GM19397 (cell line): ENCODE measurements around the gene CFAP410.
"Not testable (repeated sequence)": the region's sequence is repeated elsewhere in the genome, so short reads cannot be mapped to it uniquely, and the experiment has no call there.

Experiments used
- ATAC-seq: cut with Tn5 transposase; IDR thresholded peaks from one replicate; pipeline ENCODE4 v1.9.1; 2021; ENCODE audit warnings: mild to moderate bottlenecking, moderate library complexity; ENCODE audit not compliant: unreplicated experiment

The CFAP410 gene

DNA sequence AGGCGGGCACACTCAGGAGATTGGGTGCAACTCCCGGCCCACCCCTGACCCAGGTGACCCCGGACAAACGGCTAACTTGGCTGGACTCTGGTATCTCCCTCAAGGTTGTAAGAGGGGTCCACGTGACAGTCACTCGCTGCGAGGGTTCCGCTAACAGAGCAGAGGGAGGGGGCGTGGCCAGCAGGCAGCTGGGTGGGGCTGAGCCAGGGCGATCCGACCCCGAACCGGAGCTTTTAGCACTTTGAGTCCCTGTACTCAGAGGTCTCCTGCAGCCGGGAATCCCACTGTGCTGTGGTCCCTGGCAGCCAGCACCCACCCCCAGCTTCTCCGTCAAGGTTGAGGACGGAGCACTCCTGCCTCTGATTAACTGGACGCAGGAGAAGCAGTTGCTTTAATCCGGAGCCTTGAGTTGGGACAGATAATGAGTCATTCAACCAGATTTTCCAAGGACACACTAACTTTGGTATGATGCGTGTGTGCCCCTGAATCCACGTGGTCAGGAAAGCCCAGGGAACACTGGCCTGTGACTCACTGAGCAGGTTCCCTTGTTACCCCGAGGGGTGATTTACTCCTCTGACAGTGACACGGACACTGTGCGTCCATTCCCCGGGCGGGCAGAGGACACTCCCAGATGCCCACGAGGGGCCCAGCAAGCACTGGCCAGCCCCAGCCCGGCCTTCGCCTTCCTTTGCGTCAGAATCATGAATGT is 31.0 kb upstream of the CFAP410 start:
- ATAC-seq: no peak

- no peak for ATAC-seq
These were observed 29.7 kb upstream of the CFAP410 start for GRCh38 chr21:44368711-44369446.

DNA sequence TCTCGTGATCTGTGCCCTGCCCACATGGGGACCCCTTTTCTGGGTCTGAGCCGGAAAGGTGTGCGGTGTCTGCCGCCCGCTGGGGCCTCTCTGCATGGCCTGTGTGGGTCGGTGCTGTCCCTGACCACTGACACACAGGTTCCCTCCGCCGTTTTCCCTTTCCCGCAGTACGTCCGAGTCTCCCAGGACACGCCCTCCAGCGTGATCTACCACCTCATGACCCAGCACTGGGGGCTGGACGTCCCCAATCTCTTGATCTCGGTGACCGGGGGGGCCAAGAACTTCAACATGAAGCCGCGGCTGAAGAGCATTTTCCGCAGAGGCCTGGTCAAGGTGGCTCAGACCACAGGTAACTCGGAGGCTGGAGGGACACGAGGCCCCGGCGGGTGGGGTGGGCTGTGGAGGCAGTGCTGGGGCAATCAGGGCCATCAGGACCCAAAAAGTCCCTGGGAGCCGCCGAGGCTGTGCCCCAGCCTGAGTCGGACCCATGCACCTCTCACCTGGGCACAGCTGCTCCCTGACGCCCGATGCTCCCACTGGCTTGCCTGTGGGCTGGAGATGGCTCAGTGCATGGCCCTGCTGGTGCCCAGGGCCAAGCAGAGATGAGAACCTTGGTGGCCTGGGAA is 27.5 kb upstream of the CFAP410 start:
- ATAC-seq: no peak

DNA sequence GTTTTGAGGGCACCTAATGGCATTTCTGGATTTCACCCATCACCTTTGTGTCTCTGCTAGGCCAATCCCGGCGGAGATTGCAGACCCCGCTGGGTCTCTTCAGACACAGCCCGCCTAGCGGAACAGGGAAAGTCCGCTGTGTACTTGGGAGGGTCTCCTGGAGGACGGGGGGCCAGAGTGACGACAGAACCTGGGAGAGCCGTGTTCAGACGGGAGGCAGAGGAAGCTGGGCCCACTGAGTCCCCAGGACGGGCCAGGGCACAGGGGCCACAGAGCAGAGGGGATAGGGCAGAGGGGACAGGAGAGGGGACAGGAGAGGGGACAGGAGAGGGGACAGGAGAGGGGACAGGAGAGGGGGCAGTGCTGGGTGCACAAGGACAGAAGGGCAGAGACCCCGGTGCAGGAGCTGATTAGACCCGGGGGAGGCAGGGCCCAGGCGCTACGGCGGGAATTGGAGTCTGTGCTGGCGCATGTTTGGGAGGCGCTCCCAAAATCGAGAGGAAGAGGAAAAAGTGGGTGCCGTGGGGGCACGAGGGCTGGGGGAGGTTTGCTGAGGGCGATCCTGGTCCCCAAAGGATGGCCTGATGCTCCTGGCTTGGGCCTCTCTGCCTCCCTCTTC is 26.9 kb upstream of the CFAP410 start:
- ATAC-seq: no peak

DNA sequence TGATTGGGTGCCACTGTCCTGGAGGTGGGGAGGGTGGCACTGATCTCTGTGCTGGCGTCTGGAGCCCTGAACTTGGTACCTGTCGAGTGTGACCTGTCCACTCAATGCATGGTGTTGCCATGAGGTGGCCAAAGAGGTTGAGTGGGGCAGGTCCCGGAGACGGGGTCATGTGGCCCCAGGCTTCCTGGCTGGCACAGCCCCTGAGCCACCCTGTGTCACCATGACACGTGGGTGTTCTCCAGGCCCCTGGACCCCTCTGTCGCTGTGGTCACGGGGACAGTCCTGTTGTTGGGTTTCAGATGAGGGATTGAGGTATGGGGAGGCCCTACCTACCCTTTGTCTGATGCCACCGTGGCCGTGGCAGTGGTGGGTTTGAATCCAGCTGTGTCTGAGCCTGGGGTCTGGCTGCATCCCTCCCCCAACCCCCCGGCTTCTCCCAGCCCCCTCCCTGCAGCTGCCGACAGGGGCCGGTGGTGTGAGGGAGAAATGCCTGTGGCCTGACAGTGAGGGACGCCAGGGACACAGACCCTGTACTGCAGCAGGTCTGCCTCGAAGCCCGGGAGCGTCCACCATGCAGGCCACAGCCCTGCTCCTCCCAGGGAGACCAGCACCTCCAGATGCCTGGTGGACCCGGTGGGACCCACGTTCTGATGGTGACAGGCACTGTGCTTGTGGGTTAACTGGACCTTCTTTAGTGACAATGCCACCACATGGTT is 26.2 kb upstream of the CFAP410 start:
- ATAC-seq: no peak

- no peak for ATAC-seq
These were observed 25.2 kb upstream of the CFAP410 start for GRCh38 chr21:44364151-44365053.

DNA sequence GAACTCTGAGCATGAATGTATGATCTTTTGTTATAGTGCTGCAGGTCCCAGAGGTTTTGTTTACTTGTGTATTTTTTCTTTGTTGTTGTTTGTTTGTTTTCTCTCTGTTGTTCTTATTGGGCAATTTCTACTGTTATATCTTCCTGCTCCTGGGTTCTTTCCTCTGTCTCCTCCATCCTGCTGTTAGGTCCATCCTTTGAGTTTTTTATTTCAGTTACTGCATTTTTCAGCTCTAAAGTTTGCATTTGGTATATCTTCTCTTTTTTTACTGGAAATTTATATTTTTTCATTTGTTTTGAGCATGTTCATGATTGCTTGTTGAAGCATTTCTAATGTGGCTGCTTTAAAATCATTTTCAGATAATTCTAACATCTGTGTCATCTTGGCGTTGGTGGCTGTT is 24.1 kb upstream of the CFAP410 start:
- ATAC-seq: no peak

DNA sequence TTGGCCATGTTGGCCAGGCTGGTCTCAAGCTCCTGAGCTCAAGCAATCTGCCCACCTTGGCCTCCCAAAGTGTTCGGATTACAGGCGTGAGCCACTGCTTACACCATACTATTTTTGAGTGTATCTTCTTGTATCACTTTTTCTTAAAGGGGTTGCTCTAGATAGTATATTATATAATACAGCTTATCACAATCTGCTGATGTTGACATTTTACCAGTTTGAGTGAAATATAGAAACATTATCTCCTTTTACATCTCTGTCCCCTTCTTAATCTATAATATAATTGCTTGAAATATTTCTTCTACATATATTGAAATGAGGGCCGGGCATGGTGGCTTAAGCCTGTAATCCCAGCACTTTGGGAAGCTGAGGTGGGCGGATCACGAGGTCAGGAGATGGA is 22.7 kb upstream of the CFAP410 start:
- ATAC-seq: not testable (repeated sequence)

DNA sequence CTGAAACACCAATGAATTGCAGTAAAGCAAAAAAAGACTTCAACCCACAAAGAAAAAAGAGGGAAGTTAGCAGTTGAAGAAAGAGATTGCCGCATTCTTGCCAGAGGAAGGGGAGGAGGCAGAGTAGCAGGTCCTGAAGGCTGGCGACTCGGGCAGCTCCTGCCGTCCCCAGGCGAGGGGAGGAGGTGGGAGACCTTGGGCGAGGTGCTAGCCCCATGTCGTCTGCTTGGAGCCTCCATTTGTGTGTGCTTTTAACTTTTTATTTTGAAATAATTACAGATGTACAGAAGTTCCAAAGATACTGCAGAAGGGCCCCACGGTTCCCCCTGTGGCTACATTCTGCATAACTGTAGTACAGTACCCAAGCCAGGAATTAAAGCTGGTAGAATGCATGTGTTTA is 21.0 kb upstream of the CFAP410 start:
- ATAC-seq: no peak

- ATAC-seq: no peak
These were observed 20.2 kb upstream of the CFAP410 start for GRCh38 chr21:44359396-44359795.

GRCh38 chr21:44357064-44357837 is 18.1 kb upstream of the CFAP410 start:
- no peak for ATAC-seq

DNA sequence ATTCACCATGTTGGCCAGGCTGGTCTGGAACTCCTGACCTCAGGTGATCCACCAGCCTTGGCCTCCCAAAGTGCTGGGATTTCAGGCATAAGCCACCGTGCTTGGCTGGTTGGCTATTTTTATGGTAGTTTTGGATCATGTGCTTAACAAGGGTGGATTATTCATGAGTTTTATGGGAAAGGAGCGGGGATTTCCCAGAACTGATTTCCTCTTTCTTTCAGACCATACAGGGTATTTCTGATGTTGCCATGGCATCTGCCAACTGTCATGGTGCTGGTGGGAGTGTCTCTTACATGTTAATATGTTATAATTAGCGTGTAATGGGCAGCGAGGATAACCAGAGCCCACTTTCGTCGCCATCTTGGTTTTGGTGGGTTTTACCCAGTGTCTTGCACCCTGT is 17.4 kb upstream of the CFAP410 start:
- ATAC-seq: no peak

GRCh38 chr21:44356160-44356559 is 17.0 kb upstream of the CFAP410 start:
- ATAC-seq: no peak

DNA sequence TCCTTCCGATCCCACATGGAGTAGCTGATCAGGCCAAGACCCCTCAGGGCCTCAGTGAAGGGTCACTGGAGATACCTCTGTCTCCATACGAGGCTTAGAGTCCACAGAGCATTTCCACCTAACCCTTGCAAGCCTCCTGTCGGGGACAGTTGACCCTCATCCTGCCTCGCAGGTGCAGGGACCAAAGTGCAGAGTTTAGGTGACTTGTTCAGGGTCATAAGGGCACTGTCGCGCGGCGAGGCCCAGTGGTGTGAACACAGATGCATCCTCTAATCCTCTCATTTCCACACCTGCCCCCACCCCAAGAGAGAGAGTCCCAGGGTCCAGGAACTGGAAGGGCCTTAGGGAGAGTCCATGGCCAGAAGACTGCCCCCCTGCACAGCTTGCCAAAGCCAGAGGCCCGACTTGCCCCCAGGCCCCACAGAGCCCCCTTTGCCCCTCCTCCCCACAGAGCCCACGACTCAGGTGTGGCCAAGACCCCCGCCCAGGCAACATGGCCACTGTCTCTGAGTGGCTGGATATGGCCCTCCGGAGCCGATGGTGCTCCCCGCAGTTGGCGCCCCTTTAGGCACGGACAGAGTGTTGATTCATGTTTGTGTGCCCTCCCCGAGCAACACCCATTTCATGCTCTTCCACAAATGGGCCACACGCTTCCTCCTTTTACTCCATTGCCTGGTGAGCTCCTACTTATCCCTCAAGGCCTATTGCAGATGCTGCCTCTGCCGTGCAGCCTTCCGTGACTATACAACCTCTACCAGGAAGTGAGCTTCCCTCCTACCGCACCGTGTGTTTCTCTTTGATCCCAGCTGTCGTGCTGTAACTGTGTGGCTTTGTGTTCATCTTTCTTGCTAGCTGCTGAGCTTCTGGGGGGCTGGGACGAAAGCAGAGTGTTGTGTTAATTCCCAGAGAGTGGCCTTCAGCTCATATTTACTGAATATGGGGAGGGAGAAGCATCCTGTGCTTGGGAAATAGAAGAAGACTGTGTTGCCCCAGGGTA is 15.9 kb upstream of the CFAP410 start:
- ATAC-seq: no peak

DNA sequence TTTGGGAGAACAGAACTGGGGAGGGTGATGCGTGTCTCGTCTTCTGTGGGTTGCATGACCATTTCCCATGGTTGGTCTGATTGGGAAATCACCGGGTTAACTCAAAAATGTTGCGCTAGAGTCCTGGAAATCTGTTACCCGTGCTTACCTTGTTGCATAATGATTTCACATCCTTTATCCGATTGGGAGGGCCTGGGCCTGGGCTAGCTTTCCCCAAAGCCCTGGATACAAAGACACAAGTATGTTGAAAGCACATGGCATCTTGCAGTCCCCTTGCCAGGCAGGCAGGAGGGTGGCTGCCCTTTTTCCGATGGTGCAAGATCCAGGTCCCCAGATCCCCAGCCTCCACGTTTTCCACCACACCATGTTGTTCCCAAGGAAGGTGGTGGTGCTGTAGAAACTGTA is 14.8 kb upstream of the CFAP410 start:
- no peak for ATAC-seq

DNA sequence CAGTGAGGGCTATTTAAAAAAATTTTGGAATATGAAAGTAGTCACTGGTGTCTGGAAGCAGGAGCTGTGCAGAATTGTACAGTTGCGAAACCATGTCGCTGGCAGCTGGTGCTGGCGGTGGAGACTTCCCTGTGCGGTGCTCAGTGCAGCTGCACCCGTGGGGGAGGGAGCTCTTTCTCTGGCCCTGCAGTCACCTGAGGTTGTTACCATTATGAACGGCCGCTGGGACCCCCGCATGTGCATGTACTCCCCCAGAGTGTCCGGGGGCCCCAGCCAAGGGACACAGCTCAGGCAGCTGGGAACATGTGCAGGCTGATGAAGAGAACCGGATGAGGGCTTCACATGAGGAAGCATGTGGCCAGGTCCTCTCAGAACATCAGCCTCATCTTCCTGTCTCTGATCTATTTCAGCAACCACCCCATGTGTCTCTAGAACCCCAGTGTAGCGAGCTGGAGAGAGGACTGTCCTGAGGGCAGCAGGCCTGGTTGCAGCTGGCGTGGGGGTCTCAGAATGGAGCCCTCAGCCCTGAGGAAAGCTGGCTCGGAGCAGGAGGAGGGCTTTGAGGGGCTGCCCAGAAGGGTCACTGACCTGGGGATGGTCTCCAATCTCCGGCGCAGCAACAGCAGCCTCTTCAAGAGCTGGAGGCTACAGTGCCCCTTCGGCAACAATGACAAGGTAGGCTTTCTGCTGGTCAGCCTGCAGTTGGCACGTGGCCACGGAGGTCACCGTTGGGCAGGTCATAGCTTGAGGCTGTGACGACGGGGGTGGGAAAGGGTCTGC is 14.2 kb upstream of the CFAP410 start, which contains the start of gene TRPM2:
Gene TRPM2 (plus strand): TSS at position 431 of the 780 bp plus-strand sequence. CDS start 80 bp downstream, at position 511.
- ATAC-seq: no peak

DNA sequence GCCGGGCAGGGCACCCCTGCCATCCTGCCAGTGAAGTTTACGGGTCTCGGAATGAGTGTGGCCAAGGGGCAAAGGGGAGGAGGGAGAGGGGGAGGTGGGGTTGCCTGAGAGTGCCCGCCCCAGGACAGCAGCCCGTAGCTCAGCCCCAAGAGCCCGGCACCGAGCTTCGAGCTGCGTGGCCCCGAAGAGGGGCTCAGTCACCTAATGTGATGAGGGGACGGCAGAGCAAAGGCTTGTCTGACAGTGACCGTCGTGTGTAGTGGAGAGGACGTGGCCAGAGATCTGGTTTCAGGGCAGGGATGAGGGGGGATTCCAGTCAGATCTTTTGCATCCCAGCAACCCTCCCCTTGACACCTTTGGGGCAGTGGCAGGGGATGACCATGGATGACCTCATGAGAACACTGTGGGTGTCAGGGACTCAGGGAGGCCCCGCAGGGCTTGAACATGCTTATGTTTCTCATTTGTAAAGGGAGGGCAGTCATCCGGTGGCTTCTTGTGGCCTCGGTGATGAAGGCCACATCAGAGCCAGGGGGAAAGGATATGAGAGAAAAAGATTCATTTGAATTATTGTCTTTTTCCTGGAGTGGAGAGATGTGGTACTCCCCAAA is 13.2 kb upstream of the CFAP410 start:
- no peak for ATAC-seq
